Astrocyte (in vitro differentiated cells and primary cell): Measurements from ENCODE around the gene CDH8. TPM values are rescaled to one million over a fixed set of nuclear protein-coding genes. Genes with fewer than 3 reads are reported as not detected.

Source experiments
- DNase-seq: peaks from one replicate; pipeline ENCODE4 v3.0.0-alpha.2; 2010; ENCODE audit warnings: low read depth
- FAIRE-seq: peaks from 2 replicates; lab custom pipeline; 2011; peaks lifted over from hg19 to GRCh38; lab: Jason Lieb, UNC
- H2AFZ ChIP-seq: 2 replicates; pipeline ENCODE4 v1.6.0; 2012; ENCODE audit warnings: low read depth, low read length, inconsistent platforms
- H3K27ac ChIP-seq: 2 replicates; pipeline ENCODE4 v1.5.1; 2011; ENCODE audit warnings: low read depth, low read length, inconsistent platforms
- H3K27me3 ChIP-seq: 2 replicates; pipeline ENCODE4 v1.6.0; 2011; ENCODE audit warnings: low read length, inconsistent platforms; ENCODE audit not compliant: insufficient read depth
- H3K36me3 ChIP-seq: 2 replicates; pipeline ENCODE4 v1.5.1; 2011; ENCODE audit warnings: low read length, inconsistent platforms; ENCODE audit not compliant: insufficient read depth
- H3K4me1 ChIP-seq: 2 replicates; pipeline ENCODE4 v1.5.1; 2011; ENCODE audit warnings: low read length, inconsistent platforms; ENCODE audit not compliant: insufficient read depth
- H3K4me2 ChIP-seq: 2 replicates; pipeline ENCODE4 v1.6.0; 2012; ENCODE audit warnings: low read length, inconsistent platforms
- H3K4me3 ChIP-seq: 2 replicates; pipeline ENCODE4 v1.5.1; 2011; ENCODE audit warnings: low read depth, mild to moderate bottlenecking, low read length, inconsistent platforms; ENCODE audit not compliant: insufficient read depth
- H3K79me2 ChIP-seq: 2 replicates; pipeline ENCODE4 v1.6.0; 2012; ENCODE audit warnings: mild to moderate bottlenecking, low read length, inconsistent platforms; ENCODE audit not compliant: insufficient read depth
- H3K9ac ChIP-seq: 2 replicates; pipeline ENCODE4 v1.6.0; 2012; ENCODE audit warnings: mild to moderate bottlenecking, low read length, inconsistent platforms
- H3K9me3 ChIP-seq: 2 replicates; pipeline ENCODE4 v1.5.1; 2012; ENCODE audit warnings: low read depth, mild to moderate bottlenecking, low read length, inconsistent platforms; ENCODE audit not compliant: insufficient read depth
- H4K20me1 ChIP-seq: 2 replicates; pipeline ENCODE4 v1.6.0; 2012; ENCODE audit warnings: low read length, inconsistent platforms; ENCODE audit not compliant: insufficient read depth
- H3K27ac Mint-ChIP-seq: one replicate; pipeline ENCODE4 v1.8.0; 2021; ENCODE audit warnings: mild to moderate bottlenecking, mixed read lengths; ENCODE audit not compliant: unreplicated experiment
- H3K27me3 Mint-ChIP-seq: one replicate; pipeline ENCODE4 v1.8.0; 2021; ENCODE audit warnings: low read depth, mixed read lengths; ENCODE audit not compliant: unreplicated experiment
- H3K36me3 Mint-ChIP-seq: one replicate; pipeline ENCODE4 v1.8.0; 2021; ENCODE audit warnings: low read depth, mixed read lengths; ENCODE audit not compliant: unreplicated experiment
- H3K4me1 Mint-ChIP-seq: one replicate; pipeline ENCODE4 v1.8.0; 2021; ENCODE audit warnings: low read depth, mixed read lengths; ENCODE audit not compliant: unreplicated experiment
- H3K4me3 Mint-ChIP-seq: one replicate; pipeline ENCODE4 v1.8.0; 2021; ENCODE audit warnings: mild to moderate bottlenecking, moderate library complexity, mixed read lengths; ENCODE audit not compliant: unreplicated experiment
- H3K9me3 Mint-ChIP-seq: one replicate; pipeline ENCODE4 v1.8.0; 2021; ENCODE audit warnings: mild to moderate bottlenecking, mixed read lengths; ENCODE audit not compliant: unreplicated experiment
- EZH2 ChIP-seq: IDR thresholded peaks from 2 replicates; pipeline ENCODE4 v1.6.1; 2012; ENCODE audit warnings: mild to moderate bottlenecking, low read length, inconsistent platforms; ENCODE audit not compliant: insufficient read depth
- total RNA-seq: library from RNA; stranded (reverse); gene quantifications from 2 replicates; pipeline ENCODE4 v1.2.1, GENCODE V29; 2021
- TF ChIP-seq, protein P1 (sequence below): IDR thresholded peaks from 2 replicates; pipeline ENCODE4 v1.5.1; 2011; ENCODE audit warnings: low read depth, mild to moderate bottlenecking, inconsistent platforms, low read length, moderate library complexity; ENCODE audit not compliant: insufficient read depth

The CDH8 gene
- total RNA-seq, 1 donor from 2014 or later, result 17.5 TPM

DNA sequence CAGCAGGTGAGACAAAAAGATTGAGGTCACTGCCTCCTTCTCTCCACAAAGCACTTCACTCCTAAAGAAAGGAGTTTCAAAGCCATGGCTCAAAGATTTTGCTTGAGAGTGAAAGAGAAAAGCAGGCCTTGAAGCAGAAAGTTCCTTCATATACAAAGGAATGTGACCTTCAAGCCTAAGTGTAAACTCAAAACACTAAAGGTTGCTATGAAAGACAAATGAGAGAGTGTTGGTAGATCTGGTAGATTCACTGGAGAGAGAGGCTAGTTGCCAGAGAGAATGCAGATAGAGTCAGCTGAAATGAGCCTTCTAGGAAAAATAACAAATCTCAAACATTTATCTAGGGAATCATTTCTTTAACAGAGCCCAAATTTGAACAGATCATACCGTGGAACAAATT is 305.2 kb downstream of the CDH8 start:
- Histone ChIP-seq H3K36me3 (no peaks in the 10 kb centered on the region), H2AFZ (no peak overlapping the region), H3K27ac (no peak overlapping the region), H3K4me3 (no peak overlapping the region), H3K9me3 (no peaks in the 10 kb centered on the region), H3K4me1 (no peaks in the 10 kb centered on the region), H4K20me1 (no peaks in the 10 kb centered on the region), H3K27me3 (no peaks in the 10 kb centered on the region), H3K9ac (no peak overlapping the region), H3K4me2 (no peak overlapping the region), H3K79me2 (no peaks in the 10 kb centered on the region)
- no peak for DNase-seq
- Mint-ChIP-seq H3K9me3 (peaks cover 1% of the 10 kb centered on the region), H3K27me3 (no peaks in the 10 kb centered on the region), H3K36me3 (no peaks in the 10 kb centered on the region), H3K27ac (no peak overlapping the region), H3K4me3 (no peak overlapping the region), H3K4me1 (no peaks in the 10 kb centered on the region)
- no peak for FAIRE-seq
- TF ChIP-seq, protein P1, sequence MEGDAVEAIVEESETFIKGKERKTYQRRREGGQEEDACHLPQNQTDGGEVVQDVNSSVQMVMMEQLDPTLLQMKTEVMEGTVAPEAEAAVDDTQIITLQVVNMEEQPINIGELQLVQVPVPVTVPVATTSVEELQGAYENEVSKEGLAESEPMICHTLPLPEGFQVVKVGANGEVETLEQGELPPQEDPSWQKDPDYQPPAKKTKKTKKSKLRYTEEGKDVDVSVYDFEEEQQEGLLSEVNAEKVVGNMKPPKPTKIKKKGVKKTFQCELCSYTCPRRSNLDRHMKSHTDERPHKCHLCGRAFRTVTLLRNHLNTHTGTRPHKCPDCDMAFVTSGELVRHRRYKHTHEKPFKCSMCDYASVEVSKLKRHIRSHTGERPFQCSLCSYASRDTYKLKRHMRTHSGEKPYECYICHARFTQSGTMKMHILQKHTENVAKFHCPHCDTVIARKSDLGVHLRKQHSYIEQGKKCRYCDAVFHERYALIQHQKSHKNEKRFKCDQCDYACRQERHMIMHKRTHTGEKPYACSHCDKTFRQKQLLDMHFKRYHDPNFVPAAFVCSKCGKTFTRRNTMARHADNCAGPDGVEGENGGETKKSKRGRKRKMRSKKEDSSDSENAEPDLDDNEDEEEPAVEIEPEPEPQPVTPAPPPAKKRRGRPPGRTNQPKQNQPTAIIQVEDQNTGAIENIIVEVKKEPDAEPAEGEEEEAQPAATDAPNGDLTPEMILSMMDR, result no peak
- TF ChIP-seq EZH2, result no peak

DNA sequence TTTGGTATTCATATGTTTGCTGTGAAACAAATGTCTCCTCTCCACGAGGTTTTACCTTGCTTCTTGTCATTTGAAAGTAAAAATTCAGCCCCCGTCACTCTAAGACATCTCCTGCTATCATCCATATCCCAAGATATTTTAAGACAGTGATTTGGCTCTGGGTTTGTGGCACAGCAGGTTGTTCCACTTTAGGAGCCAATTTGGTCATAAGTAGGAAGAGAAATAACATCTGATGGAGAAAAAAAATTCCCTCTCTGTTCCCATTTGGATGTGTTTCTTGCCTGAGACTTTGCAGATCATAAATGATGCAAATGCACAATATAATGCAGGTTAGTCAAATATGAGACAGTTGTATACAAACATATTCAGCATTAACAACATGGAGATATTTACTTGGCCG is 309.5 kb downstream of the CDH8 start:
- Histone ChIP-seq H3K79me2 (no peaks in the 10 kb centered on the region), H3K36me3 (no peaks in the 10 kb centered on the region), H3K27ac (no peak overlapping the region), H3K4me2 (no peak overlapping the region), H2AFZ (no peak overlapping the region), H3K4me1 (no peaks in the 10 kb centered on the region), H3K9me3 (no peaks in the 10 kb centered on the region), H3K27me3 (no peaks in the 10 kb centered on the region), H3K4me3 (no peak overlapping the region), H4K20me1 (no peaks in the 10 kb centered on the region), H3K9ac (no peak overlapping the region)
- DNase-seq, result no peak
- TF ChIP-seq EZH2, result no peak
- TF ChIP-seq, protein P1, result no peak
- Mint-ChIP-seq H3K36me3 (no peaks in the 10 kb centered on the region), H3K9me3 (no peaks in the 10 kb centered on the region), H3K27me3 (no peaks in the 10 kb centered on the region), H3K4me1 (no peaks in the 10 kb centered on the region), H3K27ac (no peak overlapping the region), H3K4me3 (no peak overlapping the region)
- FAIRE-seq, result no peak

DNA sequence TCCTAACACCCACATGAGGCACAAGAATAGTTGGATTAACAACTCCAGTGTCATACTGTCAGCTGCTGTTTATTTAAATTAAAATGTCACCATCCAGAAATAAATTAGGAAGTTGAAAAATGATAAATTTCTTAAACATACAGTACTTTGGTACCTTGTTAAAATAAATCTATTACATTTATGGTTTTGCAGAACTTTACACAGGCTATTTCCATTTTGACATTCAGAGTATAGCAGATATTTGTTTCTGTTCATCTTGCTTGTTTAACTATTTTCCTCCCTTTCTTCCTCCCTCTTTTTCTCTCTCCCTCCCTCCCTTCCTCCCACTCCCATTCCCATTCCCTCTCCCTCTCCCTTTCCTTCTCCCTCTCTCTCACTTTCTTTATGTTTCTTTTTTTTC is 310.1 kb downstream of the CDH8 start:
- H3K27me3 Mint-ChIP-seq, result no peaks in the 10 kb centered on the region

More for the DNA sequence above, 310.1 kb downstream of the CDH8 start:
- no peaks in the 10 kb centered on the region for H3K4me1 ChIP-seq
- no peaks in the 10 kb centered on the region for H3K4me1 Mint-ChIP-seq
- no peak overlapping the region for H3K4me3 Mint-ChIP-seq
- TF ChIP-seq EZH2, result no peak
- TF ChIP-seq, protein P1, result no peak
- no peak overlapping the region for H2AFZ ChIP-seq
- no peak overlapping the region for H3K4me3 ChIP-seq
- H3K36me3 Mint-ChIP-seq, result no peaks in the 10 kb centered on the region
- H3K79me2 ChIP-seq, result no peaks in the 10 kb centered on the region
- no peak overlapping the region for H3K27ac Mint-ChIP-seq
- FAIRE-seq (no peak), DNase-seq (no peak)
- H3K9me3 ChIP-seq, result no peaks in the 10 kb centered on the region
- H3K4me2 ChIP-seq, result no peak overlapping the region
- no peak overlapping the region for H3K27ac ChIP-seq
- H3K36me3 ChIP-seq, result no peaks in the 10 kb centered on the region
- H3K9ac ChIP-seq, result no peak overlapping the region
- H3K27me3 ChIP-seq, result no peaks in the 10 kb centered on the region
- H4K20me1 ChIP-seq, result no peaks in the 10 kb centered on the region
- H3K9me3 Mint-ChIP-seq, result no peaks in the 10 kb centered on the region
